WTC11 (cell line): ENCODE measurements around the gene BRME1. TPM values are rescaled to one million over a fixed set of nuclear protein-coding genes. Genes with fewer than 3 reads are reported as not detected.

Source experiments
- ATAC-seq: fragments of 200-7000 bp; cut with Tn5 transposase; 2 replicates; pipeline ENCODE4 v1.10.0; 2021; ENCODE audit warnings: mild to moderate bottlenecking, moderate library complexity
- Bru-seq: library from RNA; stranded (reverse); fragments of 400-500 nt; gene quantifications from one replicate; lab custom pipeline; 2021; lab: Mats Ljungman, UMichigan
- CTCF ChIA-PET: fragments of 300-600 bp; sonication (Branson Sonifier 250); formaldehyde crosslinking; loops from one replicate; lab custom pipeline; 2021; ENCODE audit warnings: antibody characterized with exemption; lab: Charles Lee
- POLR2A ChIA-PET: fragments of 350-600 bp; sonication (Branson Sonifier 250); formaldehyde crosslinking; loops from one replicate; lab custom pipeline; 2021; ENCODE audit warnings: antibody characterized with exemption; lab: Charles Lee
- DNase-seq: peaks from one replicate; pipeline ENCODE4 v3.0.0; 2021; ENCODE audit warnings: low spot score
- H3K27ac Mint-ChIP-seq: 2 replicates; pipeline ENCODE4 v1.8.0; 2021; ENCODE audit warnings: mixed read lengths
- H3K27me3 Mint-ChIP-seq: 2 replicates; pipeline ENCODE4 v1.8.0; 2021; ENCODE audit warnings: low read depth, mild to moderate bottlenecking, moderate library complexity, mixed read lengths
- H3K36me3 Mint-ChIP-seq: 2 replicates; pipeline ENCODE4 v1.8.0; 2021; ENCODE audit warnings: mixed read lengths
- H3K4me1 Mint-ChIP-seq: 2 replicates; pipeline ENCODE4 v1.8.0; 2022; ENCODE audit warnings: mixed read lengths
- H3K4me3 Mint-ChIP-seq: 2 replicates; pipeline ENCODE4 v1.8.0; 2021; ENCODE audit warnings: mild to moderate bottlenecking, moderate library complexity, mixed read lengths
- H3K9me3 Mint-ChIP-seq: 2 replicates; pipeline ENCODE4 v1.8.0; 2021; ENCODE audit warnings: mixed read lengths
- FOXK1 ChIP-seq: sonication (generic); formaldehyde crosslinking; IDR thresholded peaks from 2 replicates; pipeline ENCODE4 v1.8.0; 2022; ENCODE audit warnings: mild to moderate bottlenecking, moderate library complexity, missing genetic modification reagents
- FOXP1 ChIP-seq: sonication (generic); formaldehyde crosslinking; IDR thresholded peaks from 2 replicates; pipeline ENCODE4 v1.8.0; 2022; ENCODE audit warnings: missing genetic modification reagents, mild to moderate bottlenecking, moderate library complexity, borderline replicate concordance
- GABPB1 ChIP-seq: sonication (generic); formaldehyde crosslinking; IDR thresholded peaks from 2 replicates; pipeline ENCODE4 v1.8.1; 2023; ENCODE audit warnings: mild to moderate bottlenecking, missing genetic modification reagents
- MYBL2 ChIP-seq: sonication (generic); formaldehyde crosslinking; IDR thresholded peaks from 2 replicates; pipeline ENCODE4 v1.8.1; 2023; ENCODE audit warnings: mild to moderate bottlenecking, moderate library complexity, missing genetic modification reagents
- OVOL2 ChIP-seq: fragments of 250-450 bp; sonication (Bioruptor Pico); IDR thresholded peaks from 2 replicates; pipeline ENCODE4 v1.9.0; 2021; ENCODE audit warnings: mild to moderate bottlenecking, borderline replicate concordance
- ZNF219 ChIP-seq: sonication (generic); formaldehyde crosslinking; IDR thresholded peaks from 2 replicates; pipeline ENCODE4 v1.8.0; 2023; ENCODE audit warnings: missing genetic modification reagents, mild to moderate bottlenecking, borderline replicate concordance
- ZNF263 ChIP-seq: sonication (generic); formaldehyde crosslinking; IDR thresholded peaks from 2 replicates; pipeline ENCODE4 v1.8.1; 2022; ENCODE audit warnings: low read depth, mild to moderate bottlenecking, moderate library complexity, missing genetic modification reagents
- ZNF317 ChIP-seq: sonication (generic); formaldehyde crosslinking; IDR thresholded peaks from 2 replicates; pipeline ENCODE4 v1.8.1; 2023; ENCODE audit warnings: low read depth, mild to moderate bottlenecking, moderate library complexity, missing genetic modification reagents, borderline replicate concordance
- long read RNA-seq, 3 experiments: library from RNA in 1 of 3; library from capped mRNA in 1 of 3; library from polyadenylated mRNA in 1 of 3; unstranded in 2 of 3; stranded (forward) in 1 of 3; transcript quantifications; one replicate each; pipeline ENCODE4 v2.0.0, GENCODE V29; 2021
- total RNA-seq: library from RNA; stranded (reverse); gene quantifications from 3 replicates; pipeline ENCODE4 v1.2.3, GENCODE V29; 2021
- TF ChIP-seq, protein P1 (sequence below): sonication (generic); formaldehyde crosslinking; conservative IDR thresholded peaks from 2 replicates; pipeline ENCODE4 v1.8.1; 2023; ENCODE audit warnings: mild to moderate bottlenecking, low read depth, missing genetic modification reagents, moderate library complexity
- TF ChIP-seq, protein P2 (sequence below): fragments of 250-450 bp; sonication (Bioruptor Pico); conservative IDR thresholded peaks from 2 replicates; pipeline ENCODE4 v1.9.0; 2021; ENCODE audit warnings: mild to moderate bottlenecking
- TF ChIP-seq, protein P3 (sequence below): sonication (generic); formaldehyde crosslinking; IDR thresholded peaks from 2 replicates; pipeline ENCODE4 v1.8.1; 2023; ENCODE audit warnings: mild to moderate bottlenecking, moderate library complexity, missing genetic modification reagents
- TF ChIP-seq, protein P4 (sequence below): sonication (generic); formaldehyde crosslinking; IDR thresholded peaks from 2 replicates; pipeline ENCODE4 v1.8.1; 2022; ENCODE audit warnings: mild to moderate bottlenecking, missing genetic modification reagents, moderate library complexity, borderline replicate concordance
- TF ChIP-seq, protein P5 (sequence below): fragments of 250-450 bp; sonication (Bioruptor Pico); IDR thresholded peaks from 2 replicates; pipeline ENCODE4 v1.9.0; 2021; ENCODE audit warnings: mild to moderate bottlenecking
- TF ChIP-seq, protein P6 (sequence below): sonication (generic); formaldehyde crosslinking; IDR thresholded peaks from 2 replicates; pipeline ENCODE4 v1.8.1; 2022; ENCODE audit warnings: low read depth, missing genetic modification reagents, borderline replicate concordance
- TF ChIP-seq, protein P7 (sequence below): sonication (generic); formaldehyde crosslinking; IDR thresholded peaks from 2 replicates; pipeline ENCODE4 v1.8.1; 2023; ENCODE audit warnings: mild to moderate bottlenecking, missing genetic modification reagents, moderate library complexity
- TF ChIP-seq, protein P8 (sequence below): sonication (generic); formaldehyde crosslinking; IDR thresholded peaks from 2 replicates; pipeline ENCODE4 v1.8.0; 2023; ENCODE audit warnings: missing genetic modification reagents

The BRME1 gene
- total RNA-seq = 5.0 to 7.2 TPM (median 6.4 TPM) in 3 replicates
- percentile 38 among the genes with signal in this experiment for Bru-seq, nascent RNA
- long read RNA-seq, experiment 1, partial matches to known transcripts = 1 of 13 reads
- long read RNA-seq, experiment 1, other reads (novel, unspliced or antisense) = 10 of 13 reads
- long read RNA-seq, experiment 2, partial matches to known transcripts = 0 of 3 reads
- long read RNA-seq, experiment 2, other reads (novel, unspliced or antisense) = 3 of 3 reads
- long read RNA-seq, experiment 3, partial matches to known transcripts = 0 of 1 reads
- long read RNA-seq, experiment 3, other reads (novel, unspliced or antisense) = 1 of 1 reads

DNA sequence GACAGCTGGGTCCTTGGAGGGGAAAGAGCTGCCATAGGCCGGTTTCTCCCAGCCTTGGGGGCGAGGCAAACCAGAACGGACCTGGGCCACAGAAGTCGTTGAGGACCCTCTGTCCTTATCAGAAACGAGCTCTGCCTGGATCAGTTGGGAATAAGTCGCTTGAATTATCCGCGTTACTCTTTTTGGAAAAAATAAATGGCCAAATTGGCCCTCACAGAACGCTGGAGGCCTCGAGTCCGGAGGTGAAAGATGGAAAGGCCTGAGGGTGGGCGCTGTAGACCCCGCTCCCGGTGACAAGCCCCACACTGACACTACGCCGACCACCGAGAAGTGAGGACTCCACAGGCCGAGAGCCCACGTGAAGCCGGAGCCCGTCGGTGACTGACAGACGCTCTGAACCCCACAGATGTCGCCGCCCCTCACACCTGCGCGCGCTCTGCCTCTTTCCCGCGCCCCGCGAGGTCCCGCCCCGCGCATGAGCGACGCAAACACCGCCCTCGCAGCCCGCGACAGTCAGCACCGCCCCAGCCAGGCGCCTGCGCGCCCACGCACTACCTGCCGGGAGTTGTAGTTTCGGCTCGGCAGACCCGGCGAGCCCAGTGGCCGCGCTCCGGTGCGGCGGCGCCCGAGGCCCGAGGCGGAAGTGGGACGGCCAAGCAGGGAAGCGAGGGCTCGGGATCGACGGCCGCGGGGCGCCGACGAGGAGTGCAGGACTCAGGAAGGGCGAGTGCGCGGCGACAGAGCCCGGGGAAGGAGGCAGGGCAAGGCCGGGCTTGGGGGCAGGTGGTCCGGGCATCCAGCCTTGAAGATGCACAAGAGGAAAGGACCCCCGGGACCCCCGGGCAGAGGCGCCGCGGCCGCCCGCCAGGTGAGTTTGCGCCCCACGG, at the start of gene BRME1, which contains the start of gene CC2D1A:
Gene BRME1, minus strand, starts transcription at position 484 of the 887 bp plus-strand sequence. CDS start 1,225 bp downstream, outside the sequence.
Gene CC2D1A, plus strand, starts transcription at position 568 of the 887 bp plus-strand sequence. Its CDS starts 241 bp downstream, at position 809.
- Mint-ChIP-seq H3K36me3 (peaks cover 12% of the 10 kb centered on the region), H3K4me3 (peak within 1 kb of the TSS; percentile 82), H3K4me1 (peaks cover 9% of the 10 kb centered on the region), H3K27ac (peak within 1 kb of the TSS; percentile 27), H3K9me3 (no peaks in the 10 kb centered on the region), H3K27me3 (peaks cover 20% of the 10 kb centered on the region)
- POLR2A ChIA-PET = no interaction called here
- ATAC-seq (peak; percentile 98), DNase-seq (peak; percentile 96)
- CTCF ChIA-PET = interaction anchor here (0.6 to 1.5 kb wide), 12 partner anchors 12 to 711 kb away, joined by 3 to 8 read pairs (median 5); partner anchors contain the start of genes DCAF15, IL27RA and MISP3
- TF ChIP-seq OVOL2 (CRISPR knock-in tag) (no peak), GABPB1 (CRISPR knock-in tag) (peak; percentile 70), ZNF219 (CRISPR knock-in tag) (0 out of 2 replicates have a peak, but pooled peaks have one; percentile 61), ZNF317 (CRISPR knock-in tag) (0 out of 2 replicates have a peak, but pooled peaks have one; percentile 21), MYBL2 (peak; percentile 87), FOXK1 (CRISPR knock-in tag) (peak; percentile 94), FOXP1 (peak; percentile 93; the same call in 1 of the 2 replicates), ZNF263 (peak; percentile 27; the same call in 1 of the 2 replicates)
- TF ChIP-seq, protein P1, sequence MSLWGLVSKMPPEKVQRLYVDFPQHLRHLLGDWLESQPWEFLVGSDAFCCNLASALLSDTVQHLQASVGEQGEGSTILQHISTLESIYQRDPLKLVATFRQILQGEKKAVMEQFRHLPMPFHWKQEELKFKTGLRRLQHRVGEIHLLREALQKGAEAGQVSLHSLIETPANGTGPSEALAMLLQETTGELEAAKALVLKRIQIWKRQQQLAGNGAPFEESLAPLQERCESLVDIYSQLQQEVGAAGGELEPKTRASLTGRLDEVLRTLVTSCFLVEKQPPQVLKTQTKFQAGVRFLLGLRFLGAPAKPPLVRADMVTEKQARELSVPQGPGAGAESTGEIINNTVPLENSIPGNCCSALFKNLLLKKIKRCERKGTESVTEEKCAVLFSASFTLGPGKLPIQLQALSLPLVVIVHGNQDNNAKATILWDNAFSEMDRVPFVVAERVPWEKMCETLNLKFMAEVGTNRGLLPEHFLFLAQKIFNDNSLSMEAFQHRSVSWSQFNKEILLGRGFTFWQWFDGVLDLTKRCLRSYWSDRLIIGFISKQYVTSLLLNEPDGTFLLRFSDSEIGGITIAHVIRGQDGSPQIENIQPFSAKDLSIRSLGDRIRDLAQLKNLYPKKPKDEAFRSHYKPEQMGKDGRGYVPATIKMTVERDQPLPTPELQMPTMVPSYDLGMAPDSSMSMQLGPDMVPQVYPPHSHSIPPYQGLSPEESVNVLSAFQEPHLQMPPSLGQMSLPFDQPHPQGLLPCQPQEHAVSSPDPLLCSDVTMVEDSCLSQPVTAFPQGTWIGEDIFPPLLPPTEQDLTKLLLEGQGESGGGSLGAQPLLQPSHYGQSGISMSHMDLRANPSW (CRISPR knock-in tag) = no peak
- TF ChIP-seq, protein P2, sequence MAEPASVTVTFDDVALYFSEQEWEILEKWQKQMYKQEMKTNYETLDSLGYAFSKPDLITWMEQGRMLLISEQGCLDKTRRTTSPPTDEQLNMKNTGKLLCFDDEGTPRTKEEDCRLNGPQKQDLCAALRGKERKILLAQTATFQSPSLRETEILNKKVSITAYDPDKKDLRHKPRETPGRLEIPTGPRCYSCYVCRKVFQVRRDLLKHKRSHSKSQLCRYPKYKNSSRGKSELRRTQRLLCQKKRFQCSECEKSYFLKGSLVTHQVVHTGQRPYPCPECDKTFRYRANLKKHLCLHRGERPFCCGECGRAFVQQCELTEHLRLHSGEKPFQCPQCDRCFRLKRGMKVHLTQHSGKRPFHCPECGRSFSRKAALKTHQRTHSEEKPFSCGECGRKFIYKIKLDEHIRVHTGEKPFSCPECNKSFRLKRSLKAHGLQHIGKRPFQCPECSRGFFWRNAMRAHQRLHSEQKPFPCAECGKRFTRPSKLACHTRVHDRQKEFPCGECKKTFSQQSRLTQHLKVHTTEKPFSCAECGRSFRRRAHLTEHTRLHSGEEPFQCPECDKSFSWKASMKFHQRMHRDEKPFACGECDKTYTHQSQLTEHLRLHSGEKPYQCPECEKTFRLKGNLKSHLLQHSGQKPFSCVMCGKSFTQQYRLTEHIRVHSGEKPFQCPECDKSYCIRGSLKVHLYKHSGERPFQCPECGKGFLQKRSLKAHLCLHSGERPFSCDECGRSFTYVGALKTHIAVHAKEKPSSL (CRISPR knock-in tag) = no peak
- TF ChIP-seq, protein P3, sequence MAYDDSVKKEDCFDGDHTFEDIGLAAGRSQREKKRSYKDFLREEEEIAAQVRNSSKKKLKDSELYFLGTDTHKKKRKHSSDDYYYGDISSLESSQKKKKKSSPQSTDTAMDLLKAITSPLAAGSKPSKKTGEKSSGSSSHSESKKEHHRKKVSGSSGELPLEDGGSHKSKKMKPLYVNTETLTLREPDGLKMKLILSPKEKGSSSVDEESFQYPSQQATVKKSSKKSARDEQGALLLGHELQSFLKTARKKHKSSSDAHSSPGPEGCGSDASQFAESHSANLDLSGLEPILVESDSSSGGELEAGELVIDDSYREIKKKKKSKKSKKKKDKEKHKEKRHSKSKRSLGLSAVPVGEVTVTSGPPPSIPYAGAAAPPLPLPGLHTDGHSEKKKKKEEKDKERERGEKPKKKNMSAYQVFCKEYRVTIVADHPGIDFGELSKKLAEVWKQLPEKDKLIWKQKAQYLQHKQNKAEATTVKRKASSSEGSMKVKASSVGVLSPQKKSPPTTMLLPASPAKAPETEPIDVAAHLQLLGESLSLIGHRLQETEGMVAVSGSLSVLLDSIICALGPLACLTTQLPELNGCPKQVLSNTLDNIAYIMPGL = peak; percentile 91
- TF ChIP-seq, protein P4, sequence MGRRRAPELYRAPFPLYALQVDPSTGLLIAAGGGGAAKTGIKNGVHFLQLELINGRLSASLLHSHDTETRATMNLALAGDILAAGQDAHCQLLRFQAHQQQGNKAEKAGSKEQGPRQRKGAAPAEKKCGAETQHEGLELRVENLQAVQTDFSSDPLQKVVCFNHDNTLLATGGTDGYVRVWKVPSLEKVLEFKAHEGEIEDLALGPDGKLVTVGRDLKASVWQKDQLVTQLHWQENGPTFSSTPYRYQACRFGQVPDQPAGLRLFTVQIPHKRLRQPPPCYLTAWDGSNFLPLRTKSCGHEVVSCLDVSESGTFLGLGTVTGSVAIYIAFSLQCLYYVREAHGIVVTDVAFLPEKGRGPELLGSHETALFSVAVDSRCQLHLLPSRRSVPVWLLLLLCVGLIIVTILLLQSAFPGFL (CRISPR knock-in tag) = no peak
- TF ChIP-seq, protein P5, sequence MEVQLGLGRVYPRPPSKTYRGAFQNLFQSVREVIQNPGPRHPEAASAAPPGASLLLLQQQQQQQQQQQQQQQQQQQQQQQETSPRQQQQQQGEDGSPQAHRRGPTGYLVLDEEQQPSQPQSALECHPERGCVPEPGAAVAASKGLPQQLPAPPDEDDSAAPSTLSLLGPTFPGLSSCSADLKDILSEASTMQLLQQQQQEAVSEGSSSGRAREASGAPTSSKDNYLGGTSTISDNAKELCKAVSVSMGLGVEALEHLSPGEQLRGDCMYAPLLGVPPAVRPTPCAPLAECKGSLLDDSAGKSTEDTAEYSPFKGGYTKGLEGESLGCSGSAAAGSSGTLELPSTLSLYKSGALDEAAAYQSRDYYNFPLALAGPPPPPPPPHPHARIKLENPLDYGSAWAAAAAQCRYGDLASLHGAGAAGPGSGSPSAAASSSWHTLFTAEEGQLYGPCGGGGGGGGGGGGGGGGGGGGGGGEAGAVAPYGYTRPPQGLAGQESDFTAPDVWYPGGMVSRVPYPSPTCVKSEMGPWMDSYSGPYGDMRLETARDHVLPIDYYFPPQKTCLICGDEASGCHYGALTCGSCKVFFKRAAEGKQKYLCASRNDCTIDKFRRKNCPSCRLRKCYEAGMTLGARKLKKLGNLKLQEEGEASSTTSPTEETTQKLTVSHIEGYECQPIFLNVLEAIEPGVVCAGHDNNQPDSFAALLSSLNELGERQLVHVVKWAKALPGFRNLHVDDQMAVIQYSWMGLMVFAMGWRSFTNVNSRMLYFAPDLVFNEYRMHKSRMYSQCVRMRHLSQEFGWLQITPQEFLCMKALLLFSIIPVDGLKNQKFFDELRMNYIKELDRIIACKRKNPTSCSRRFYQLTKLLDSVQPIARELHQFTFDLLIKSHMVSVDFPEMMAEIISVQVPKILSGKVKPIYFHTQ (CRISPR knock-in tag) = no peak
- TF ChIP-seq, protein P6, sequence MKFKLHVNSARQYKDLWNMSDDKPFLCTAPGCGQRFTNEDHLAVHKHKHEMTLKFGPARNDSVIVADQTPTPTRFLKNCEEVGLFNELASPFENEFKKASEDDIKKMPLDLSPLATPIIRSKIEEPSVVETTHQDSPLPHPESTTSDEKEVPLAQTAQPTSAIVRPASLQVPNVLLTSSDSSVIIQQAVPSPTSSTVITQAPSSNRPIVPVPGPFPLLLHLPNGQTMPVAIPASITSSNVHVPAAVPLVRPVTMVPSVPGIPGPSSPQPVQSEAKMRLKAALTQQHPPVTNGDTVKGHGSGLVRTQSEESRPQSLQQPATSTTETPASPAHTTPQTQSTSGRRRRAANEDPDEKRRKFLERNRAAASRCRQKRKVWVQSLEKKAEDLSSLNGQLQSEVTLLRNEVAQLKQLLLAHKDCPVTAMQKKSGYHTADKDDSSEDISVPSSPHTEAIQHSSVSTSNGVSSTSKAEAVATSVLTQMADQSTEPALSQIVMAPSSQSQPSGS (CRISPR knock-in tag) = no peak
- TF ChIP-seq, protein P7, sequence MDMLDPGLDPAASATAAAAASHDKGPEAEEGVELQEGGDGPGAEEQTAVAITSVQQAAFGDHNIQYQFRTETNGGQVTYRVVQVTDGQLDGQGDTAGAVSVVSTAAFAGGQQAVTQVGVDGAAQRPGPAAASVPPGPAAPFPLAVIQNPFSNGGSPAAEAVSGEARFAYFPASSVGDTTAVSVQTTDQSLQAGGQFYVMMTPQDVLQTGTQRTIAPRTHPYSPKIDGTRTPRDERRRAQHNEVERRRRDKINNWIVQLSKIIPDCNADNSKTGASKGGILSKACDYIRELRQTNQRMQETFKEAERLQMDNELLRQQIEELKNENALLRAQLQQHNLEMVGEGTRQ = peak; percentile 65; the same call in 1 of the 2 replicates
- TF ChIP-seq, protein P8, sequence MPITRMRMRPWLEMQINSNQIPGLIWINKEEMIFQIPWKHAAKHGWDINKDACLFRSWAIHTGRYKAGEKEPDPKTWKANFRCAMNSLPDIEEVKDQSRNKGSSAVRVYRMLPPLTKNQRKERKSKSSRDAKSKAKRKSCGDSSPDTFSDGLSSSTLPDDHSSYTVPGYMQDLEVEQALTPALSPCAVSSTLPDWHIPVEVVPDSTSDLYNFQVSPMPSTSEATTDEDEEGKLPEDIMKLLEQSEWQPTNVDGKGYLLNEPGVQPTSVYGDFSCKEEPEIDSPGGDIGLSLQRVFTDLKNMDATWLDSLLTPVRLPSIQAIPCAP = no peak
